TTC549 (cell line): ENCODE measurements around the gene ITLN1.

Source experiments
- FAIRE-seq: peaks from 2 replicates; lab custom pipeline; 2012; peaks lifted over from hg19 to GRCh38; lab: Jason Lieb, UNC

Gene ITLN1

DNA sequence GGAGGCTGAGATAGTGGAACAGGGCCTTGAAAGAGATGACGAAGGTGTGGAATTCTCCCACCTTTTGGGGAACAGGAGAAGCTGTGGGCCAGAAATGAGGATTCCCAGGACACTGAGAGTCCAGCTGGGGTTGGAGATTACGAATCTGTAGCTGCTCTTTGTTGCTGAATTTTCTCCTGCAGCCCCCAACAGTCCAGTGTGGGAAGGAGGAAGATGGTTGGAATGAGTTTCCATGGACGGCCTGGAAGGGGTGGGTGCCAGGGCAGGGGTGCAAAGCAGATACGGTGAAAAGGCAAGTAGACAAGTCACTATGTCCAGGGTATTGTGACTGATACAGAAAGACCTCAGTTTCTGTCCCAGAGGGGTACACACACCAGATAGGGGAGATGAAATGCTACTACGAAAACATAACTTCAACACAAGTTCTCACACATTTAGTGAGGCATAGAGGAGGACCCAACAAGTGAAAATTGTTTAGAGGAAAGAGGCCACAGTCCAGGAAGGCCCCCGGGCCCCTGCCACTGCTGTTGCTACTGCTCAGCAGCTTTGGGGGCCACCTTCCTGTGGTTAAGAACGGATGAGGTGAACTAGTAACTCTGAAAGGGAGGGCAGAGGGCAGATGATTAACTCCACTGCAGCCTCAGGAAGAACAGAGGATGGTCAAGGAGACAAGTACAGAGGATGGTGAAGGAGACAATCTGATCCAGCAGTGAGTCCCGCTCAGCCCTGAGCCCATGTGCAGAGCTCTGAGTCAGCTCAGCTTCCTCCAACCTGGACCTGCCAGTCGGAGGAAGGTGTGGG is 29.6 kb downstream of the ITLN1 start:
- FAIRE-seq, result no peak

- no peak for FAIRE-seq
These were observed 31.2 kb downstream of the ITLN1 start for GRCh38 chr1:160853754-160854153.

DNA sequence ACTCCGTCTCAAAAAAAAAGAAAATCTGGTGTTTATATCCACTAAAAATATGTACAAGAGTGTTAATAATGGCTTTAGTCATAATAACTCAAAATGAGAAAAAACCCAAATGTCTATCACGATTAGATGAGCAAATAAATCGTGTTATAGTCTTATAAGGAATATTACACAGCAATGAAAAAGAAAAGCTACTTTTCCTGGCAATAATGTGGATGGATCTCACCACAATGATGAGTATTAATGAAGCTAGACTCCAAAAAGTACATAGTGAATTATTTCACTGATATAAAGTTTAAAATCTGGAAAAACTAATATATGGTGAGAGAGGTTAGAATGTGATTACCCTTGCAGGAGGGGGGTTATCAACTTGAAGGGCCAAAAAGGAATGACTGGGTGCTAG is 32.0 kb downstream of the ITLN1 start:
- no peak for FAIRE-seq

DNA sequence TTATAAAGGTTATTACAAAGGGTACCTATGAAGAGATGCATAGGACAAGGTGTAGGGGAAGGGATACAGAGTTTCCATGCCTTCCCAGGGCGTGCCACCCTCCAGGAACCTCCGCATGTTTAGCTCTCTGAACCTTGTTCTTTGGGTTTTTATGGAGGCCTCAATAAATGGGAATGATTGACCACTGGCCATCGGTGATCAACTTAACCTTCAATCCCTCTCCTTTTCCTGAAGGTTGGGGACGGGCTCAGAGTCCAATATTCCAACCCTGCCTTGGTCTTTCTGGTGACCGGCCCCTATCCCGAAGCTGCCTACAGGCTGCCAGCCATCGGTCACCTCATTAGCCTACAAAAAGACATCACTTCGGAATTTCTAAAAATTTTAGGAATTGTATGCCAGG is 34.0 kb downstream of the ITLN1 start:
- FAIRE-seq, result no peak

- no peak for FAIRE-seq
These were observed 34.4 kb downstream of the ITLN1 start for GRCh38 chr1:160850541-160850940.

DNA sequence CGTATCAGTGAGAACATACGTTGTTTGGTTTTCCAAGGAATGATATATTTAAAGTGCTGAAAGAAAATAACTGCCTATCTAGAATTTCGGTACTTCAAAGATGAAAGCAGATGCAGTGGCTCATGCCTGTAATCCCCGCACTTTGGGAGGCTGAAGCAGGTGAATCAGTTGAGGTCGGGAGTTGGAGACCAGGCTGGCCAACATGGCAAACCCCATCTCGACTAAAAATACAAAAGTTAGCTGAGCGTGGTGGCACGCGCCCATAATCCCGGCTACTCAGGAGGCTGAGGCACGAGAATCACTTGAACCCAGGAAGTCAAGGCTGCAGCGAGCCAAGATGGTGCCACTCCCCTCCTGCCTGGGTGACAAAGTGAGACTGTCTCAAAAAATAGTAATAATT is 38.7 kb downstream of the ITLN1 start:
- FAIRE-seq, result no peak

DNA sequence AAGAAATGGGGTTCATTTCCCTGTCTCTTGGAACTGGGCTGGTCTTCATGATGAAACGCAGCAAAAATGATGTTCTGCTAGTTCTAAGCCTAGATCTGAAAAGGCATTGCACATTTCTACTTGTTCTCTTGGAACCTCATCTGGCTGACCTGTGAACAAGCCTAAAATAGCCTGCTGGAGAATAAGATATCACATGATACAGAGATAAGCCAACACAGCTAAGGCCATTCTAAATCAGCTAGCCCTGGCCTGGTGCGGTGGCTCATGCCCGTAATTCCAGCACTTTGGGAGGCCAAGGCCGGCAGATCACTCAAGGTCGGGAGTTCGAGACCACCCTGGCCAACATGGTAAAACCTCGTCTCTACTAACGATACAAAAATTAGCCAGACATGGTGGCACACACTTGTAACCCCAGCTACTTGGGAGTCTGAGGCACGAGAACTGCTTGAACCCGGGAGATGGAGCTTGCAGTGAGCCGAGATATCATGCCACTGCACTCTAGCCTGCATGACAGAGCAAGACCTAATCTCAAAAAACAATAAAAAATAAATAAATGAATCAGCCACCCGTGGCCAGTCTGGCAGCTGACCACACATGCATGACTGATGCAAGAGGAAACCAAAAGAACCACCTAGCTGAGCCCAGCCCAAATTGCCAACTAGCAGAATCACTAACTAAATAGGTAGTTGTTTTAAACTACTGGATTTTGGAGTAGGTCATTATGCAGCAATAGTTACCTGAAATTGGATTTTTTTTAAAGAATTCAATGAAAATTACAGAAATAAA is 40.3 kb downstream of the ITLN1 start:
- FAIRE-seq, result no peak

GRCh38 chr1:160841079-160841478 is 43.9 kb downstream of the ITLN1 start:
- no peak for FAIRE-seq

DNA sequence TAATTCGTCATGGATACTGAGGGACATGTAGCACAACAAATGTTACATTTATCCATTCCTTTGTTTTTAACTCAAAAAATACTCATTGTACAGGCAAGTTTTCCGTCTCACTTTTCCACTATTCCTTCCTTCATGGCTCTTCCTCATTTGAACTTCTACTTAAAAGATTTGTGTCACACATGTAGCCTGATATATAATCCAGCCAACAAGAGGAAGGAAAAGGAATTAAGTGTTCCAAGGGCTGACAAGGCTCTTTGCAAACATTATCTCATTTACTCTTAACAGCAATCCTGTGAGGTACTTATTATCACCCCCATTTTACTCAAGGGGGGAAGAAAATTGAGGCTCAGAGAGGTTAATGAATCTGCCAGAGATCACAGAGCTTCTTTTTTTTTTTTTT is 45.2 kb downstream of the ITLN1 start:
- FAIRE-seq, result no peak

- no peak for FAIRE-seq
These were observed 46.1 kb downstream of the ITLN1 start for GRCh38 chr1:160838888-160839287.

- FAIRE-seq, result no peak
These were observed 47.3 kb downstream of the ITLN1 start for GRCh38 chr1:160837558-160838205.

- no peak for FAIRE-seq
These were observed 47.9 kb downstream of the ITLN1 start for GRCh38 chr1:160836981-160837557.

- FAIRE-seq, result no peak
These were observed 48.4 kb downstream of the ITLN1 start for GRCh38 chr1:160836561-160836960.

DNA sequence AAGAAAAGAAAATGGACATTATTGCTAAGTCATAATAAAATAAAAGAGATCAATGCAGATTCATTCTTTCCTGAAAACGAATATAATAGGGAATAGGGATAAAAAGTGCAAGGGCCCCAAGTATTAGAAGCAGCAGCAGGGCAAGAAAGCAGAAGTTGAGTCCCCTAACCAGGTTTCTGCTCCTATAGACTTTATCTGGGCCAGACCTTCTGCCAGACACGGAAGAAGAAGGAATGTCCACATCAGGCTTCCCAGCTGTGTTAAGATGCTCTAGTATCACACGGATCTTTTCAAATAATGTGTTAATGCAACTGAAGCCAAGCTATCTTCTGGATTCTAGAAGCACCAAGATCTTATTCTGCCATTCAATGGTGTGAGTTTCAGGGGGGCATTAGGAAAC is 49.2 kb downstream of the ITLN1 start:
- no peak for FAIRE-seq

DNA sequence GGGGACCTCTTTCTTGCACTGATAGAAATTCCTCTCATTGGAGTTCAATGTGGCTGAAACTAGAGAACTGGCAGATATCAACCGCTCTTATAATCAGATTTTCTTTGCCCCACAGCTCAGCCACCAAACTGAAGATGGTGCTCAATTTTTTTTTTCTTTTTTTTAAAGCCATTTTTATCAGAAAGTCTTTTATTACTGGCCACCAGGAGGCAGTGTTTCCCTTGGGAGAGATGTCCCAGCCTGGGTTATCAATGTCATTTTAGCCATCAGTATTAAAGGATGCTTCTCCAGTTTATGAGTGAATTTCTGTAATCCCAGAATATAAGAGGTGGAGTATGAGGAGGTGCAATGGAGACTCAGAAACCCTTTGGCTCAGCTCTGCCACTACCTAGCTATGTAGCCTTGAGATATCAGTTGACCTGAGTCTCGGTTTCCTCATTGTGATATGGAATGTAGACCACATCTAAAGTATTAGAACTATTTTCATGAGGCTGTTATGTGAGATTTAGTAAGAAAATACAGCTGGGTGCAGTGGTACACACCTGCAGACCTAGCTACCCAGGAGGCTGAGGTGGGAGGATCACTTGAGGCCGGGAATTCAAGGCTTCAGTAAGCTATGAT is 49.9 kb downstream of the ITLN1 start:
- FAIRE-seq, result peak; percentile 95

DNA sequence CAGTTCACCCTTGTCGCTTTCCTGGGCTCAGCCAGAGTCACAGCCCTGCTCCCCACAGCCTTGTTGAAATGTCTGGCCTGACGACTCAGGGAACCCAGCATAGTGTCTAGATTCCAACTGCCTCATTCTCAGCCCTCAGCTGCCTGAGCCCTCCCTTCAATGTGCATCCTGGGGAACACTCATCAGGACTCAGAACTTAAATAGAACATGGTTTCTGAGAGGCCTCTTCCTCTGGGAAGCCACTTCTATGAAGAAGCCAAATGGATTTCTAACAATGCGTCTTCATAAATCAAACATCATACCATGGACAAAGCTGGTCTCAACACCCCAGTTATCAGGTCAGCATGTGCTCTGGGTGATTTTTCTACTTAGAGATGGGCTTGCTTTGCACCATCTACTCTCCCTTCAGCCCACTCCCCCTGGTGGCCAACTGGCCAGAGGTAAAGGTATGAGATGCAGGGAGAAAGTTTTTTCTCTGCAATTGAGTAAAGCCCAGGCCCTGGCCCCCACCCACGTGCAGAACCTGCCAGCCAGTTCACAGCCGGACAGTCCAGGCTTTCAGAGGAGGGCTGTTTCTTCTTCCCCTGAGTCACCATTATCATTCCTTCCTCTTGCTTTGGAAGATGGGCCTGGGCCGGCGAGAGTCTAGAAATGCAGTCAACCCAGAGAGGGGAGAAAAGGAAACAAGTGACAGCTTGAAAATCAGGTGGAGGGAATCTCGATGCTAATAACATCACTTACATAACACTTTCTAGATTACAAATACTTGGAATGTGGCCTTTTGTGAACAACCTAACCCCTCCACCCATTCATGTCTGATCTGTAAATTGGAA is 54.4 kb downstream of the ITLN1 start:
- peak; percentile 37 for FAIRE-seq

- no peak for FAIRE-seq
These were observed 55.2 kb downstream of the ITLN1 start for GRCh38 chr1:160829766-160830165.

GRCh38 chr1:160827418-160827817 is 57.6 kb downstream of the ITLN1 start:
- FAIRE-seq, result no peak

- FAIRE-seq, result no peak
These were observed 58.4 kb downstream of the ITLN1 start for GRCh38 chr1:160826546-160826945.
